ENCODE data around the gene CCDC15. TPM values are rescaled to one million over a fixed set of nuclear protein-coding genes. Genes with fewer than 3 reads are reported as not detected.

The CCDC15 gene
- polyA plus RNA-seq, 3 donors, result 3.8 to 4.0 (median 3.9) TPM

GRCh38 chr11:125063429-125064043, 109.5 kb downstream of the CCDC15 start:
- no peak for DNase-seq

- DNase-seq, result no peak
Measured at GRCh38 chr11:125064070-125064469, 110.1 kb downstream of the CCDC15 start.

- DNase-seq, result no peak
Measured at GRCh38 chr11:125068368-125068767, 114.4 kb downstream of the CCDC15 start.

GRCh38 chr11:125069008-125069407, 115.0 kb downstream of the CCDC15 start:
- DNase-seq, result no peak

- no peak for DNase-seq
Measured at GRCh38 chr11:125069796-125070195, 115.8 kb downstream of the CCDC15 start.

GRCh38 chr11:125070699-125071254, 116.8 kb downstream of the CCDC15 start:
- DNase-seq, result no peak

- no peak for DNase-seq
Measured at GRCh38 chr11:125071435-125071834, 117.4 kb downstream of the CCDC15 start.

- no peak for DNase-seq
Measured at GRCh38 chr11:125071846-125072217, 117.8 kb downstream of the CCDC15 start.

- DNase-seq, result no peak
Measured at GRCh38 chr11:125072218-125072960, 118.4 kb downstream of the CCDC15 start.

GRCh38 chr11:125072961-125073590, 119.1 kb downstream of the CCDC15 start:
- no peak for DNase-seq

GRCh38 chr11:125073616-125074483, 119.8 kb downstream of the CCDC15 start:
- DNase-seq, result no peak

- no peak for DNase-seq
Measured at GRCh38 chr11:125074511-125075241, 120.7 kb downstream of the CCDC15 start.

GRCh38 chr11:125075242-125075625, 121.2 kb downstream of the CCDC15 start:
- DNase-seq, result no peak

- no peak for DNase-seq
Measured at GRCh38 chr11:125075900-125076317, 121.9 kb downstream of the CCDC15 start.

GRCh38 chr11:125076378-125076945, 122.5 kb downstream of the CCDC15 start:
- DNase-seq, result no peak

GRCh38 chr11:125078016-125078415, 124.0 kb downstream of the CCDC15 start:
- DNase-seq, result no peak

- no peak for DNase-seq
Measured at GRCh38 chr11:125078516-125079140, 124.6 kb downstream of the CCDC15 start.

GRCh38 chr11:125079151-125079877, 125.3 kb downstream of the CCDC15 start:
- no peak for DNase-seq

GRCh38 chr11:125079878-125080530, 126.0 kb downstream of the CCDC15 start:
- no peak for DNase-seq

All from renal pelvis (tissue), 4 donors.